Kidney epithelial cell (primary cell): Measurements from ENCODE around the gene STPG2. TPM values are rescaled to one million over a fixed set of nuclear protein-coding genes. Genes with fewer than 3 reads are reported as not detected.

Experiments used
- DNase-seq: peaks from one replicate; pipeline ENCODE4 v3.0.0-alpha.2; 2010; ENCODE audit warnings: low read depth
- H3K27me3 ChIP-seq: 2 replicates; pipeline ENCODE4 v1.6.0; 2011; ENCODE audit warnings: low read length; ENCODE audit not compliant: control insufficient read depth, insufficient read depth
- H3K36me3 ChIP-seq: 2 replicates; pipeline ENCODE4 v1.5.1; 2011; ENCODE audit warnings: low read length; ENCODE audit not compliant: control insufficient read depth, insufficient read depth
- H3K4me3 ChIP-seq: 2 replicates; pipeline ENCODE4 v1.5.1; 2011; ENCODE audit warnings: low read depth, mild to moderate bottlenecking, control low read depth, low read length
- total RNA-seq: library from RNA; depleted of rRNA; stranded (reverse); fragments of >200 nt; gene quantifications from 2 replicates; pipeline ENCODE4 v1.2.3, GENCODE V29; 2015
- TF ChIP-seq, protein P1 (sequence below): IDR thresholded peaks from 2 replicates; pipeline ENCODE4 v1.5.1; 2011; ENCODE audit warnings: mild to moderate bottlenecking, moderate library complexity, low read length, control low read depth, inconsistent platforms; ENCODE audit not compliant: insufficient read depth, poor library complexity, severe bottlenecking

Gene STPG2
- total RNA-seq, 1 donor from 2014 or later: not detected

DNA sequence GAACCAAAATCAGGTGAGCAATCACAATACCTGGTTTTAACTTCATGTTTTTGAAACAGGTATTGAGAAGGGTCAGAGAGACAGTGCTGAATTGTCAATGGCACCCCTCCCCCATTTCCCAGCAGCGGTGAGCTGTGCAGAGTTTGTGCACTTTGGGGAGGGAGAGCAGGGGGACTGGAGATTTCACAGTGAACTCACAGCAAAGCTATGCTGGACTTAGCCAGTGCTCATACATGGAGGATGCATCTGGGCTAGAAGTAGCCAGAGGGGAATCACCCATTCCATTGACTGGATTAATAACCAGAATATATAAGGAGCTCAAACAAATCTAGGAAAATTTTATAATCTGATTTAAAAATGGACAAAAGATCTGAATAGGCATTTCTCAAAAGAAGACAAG is 612.6 kb downstream of the STPG2 start:
- no peak for DNase-seq
- Histone ChIP-seq H3K36me3 (no peaks in the 10 kb centered on the region), H3K27me3 (no peaks in the 10 kb centered on the region), H3K4me3 (no peak overlapping the region)
- TF ChIP-seq, protein P1, sequence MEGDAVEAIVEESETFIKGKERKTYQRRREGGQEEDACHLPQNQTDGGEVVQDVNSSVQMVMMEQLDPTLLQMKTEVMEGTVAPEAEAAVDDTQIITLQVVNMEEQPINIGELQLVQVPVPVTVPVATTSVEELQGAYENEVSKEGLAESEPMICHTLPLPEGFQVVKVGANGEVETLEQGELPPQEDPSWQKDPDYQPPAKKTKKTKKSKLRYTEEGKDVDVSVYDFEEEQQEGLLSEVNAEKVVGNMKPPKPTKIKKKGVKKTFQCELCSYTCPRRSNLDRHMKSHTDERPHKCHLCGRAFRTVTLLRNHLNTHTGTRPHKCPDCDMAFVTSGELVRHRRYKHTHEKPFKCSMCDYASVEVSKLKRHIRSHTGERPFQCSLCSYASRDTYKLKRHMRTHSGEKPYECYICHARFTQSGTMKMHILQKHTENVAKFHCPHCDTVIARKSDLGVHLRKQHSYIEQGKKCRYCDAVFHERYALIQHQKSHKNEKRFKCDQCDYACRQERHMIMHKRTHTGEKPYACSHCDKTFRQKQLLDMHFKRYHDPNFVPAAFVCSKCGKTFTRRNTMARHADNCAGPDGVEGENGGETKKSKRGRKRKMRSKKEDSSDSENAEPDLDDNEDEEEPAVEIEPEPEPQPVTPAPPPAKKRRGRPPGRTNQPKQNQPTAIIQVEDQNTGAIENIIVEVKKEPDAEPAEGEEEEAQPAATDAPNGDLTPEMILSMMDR: no peak

DNA sequence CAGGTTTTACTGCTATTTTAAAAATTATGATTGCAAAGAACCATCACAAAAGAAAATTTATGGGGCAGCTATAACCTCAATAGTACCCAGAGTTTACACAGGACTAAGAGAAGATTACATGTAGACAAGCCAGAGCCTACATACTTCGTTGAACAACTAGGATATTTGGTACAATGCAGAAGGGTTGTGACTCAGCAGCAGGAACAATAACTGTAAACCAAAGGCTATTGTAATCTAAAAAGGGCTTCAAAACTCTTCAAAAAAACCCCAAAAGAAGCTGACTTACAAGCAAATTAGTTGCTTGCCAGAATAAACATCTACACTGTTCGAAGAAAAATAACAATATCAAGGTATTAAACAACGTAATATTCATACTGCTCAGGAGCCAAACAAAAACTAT is 618.0 kb downstream of the STPG2 start:
- Histone ChIP-seq H3K4me3 (no peak overlapping the region), H3K36me3 (no peaks in the 10 kb centered on the region), H3K27me3 (no peaks in the 10 kb centered on the region)
- TF ChIP-seq, protein P1: no peak
- no peak for DNase-seq

DNA sequence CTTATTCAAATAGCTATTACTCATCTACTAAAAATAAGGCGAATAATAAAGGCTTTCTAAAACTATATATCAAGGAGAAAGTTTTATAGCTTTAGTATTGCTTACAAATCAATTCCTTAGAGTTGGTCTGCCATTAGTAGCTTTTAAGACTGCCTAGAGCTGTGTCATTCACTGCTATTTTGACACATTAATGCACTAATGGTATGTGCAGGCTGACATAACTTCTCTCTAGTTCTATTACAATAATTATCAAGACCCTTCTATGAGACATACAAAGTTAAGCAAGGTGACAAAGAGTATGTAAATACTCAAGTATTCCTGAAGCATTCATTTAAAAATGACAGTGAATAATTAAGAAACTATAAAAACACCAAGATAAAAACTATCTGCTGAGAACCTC is 625.3 kb downstream of the STPG2 start:
- no peak overlapping the region for H3K4me3 ChIP-seq
- H3K27me3 ChIP-seq: no peaks in the 10 kb centered on the region
- no peaks in the 10 kb centered on the region for H3K36me3 ChIP-seq
- no peak for DNase-seq
- TF ChIP-seq, protein P1: no peak

DNA sequence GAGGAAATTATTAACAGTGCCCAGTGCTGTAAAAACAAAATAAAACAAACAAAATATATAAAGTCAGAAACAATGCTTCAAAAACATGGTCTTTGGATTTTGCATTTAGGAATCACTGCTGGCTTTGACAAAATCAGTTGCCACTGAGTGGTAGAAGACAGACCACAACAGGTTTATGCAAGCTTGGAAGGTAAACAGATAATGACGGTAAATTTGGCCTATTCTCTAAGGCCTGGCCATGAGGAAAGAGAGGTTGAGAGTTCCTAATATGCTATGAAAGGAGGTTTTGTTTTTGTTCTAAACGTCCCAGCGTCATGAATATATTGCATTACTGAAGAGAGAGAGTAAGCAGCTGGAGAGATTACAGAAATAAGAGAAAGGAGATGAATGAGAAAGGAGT is 629.4 kb downstream of the STPG2 start:
- no peaks in the 10 kb centered on the region for H3K36me3 ChIP-seq
- no peaks in the 10 kb centered on the region for H3K27me3 ChIP-seq
- TF ChIP-seq, protein P1: no peak
- no peak for DNase-seq
- H3K4me3 ChIP-seq: no peak overlapping the region

Other genes starting within 250 kb of the STPG2 start
- gene RAP1GDS1, start 117.9 kb upstream of the STPG2 start, total RNA-seq: 46.9 and 53.3 TPM in 2 replicates